Fibroblast of skin of left biceps (primary cell): ENCODE data around the gene ATP11B.
"Not testable (repeated sequence)": the region's sequence is repeated elsewhere in the genome, so short reads cannot be mapped to it uniquely, and the experiment has no call there.

Experiments used
- DNase-seq, 2 experiments: peaks; one replicate each; pipeline ENCODE4 v3.0.0-alpha.2; 2013; ENCODE audit warnings: low read depth in 2 of 2

Gene ATP11B

GRCh38 chr3:182837855-182838454 lies 44.7 kb downstream of the ATP11B start:
- DNase-seq: peak in 1 of 2 experiments; percentile 4

GRCh38 chr3:182843478-182843877 lies 50.2 kb downstream of the ATP11B start:
- no peak for DNase-seq

GRCh38 chr3:182848906-182849305 lies 55.6 kb downstream of the ATP11B start:
- DNase-seq: no peak

GRCh38 chr3:182855076-182855475 lies 61.8 kb downstream of the ATP11B start:
- no peak for DNase-seq

GRCh38 chr3:182861348-182861747 lies 68.0 kb downstream of the ATP11B start:
- DNase-seq: no peak

GRCh38 chr3:182862159-182862860 lies 69.0 kb downstream of the ATP11B start:
- DNase-seq: no peak

- DNase-seq: no peak
Measured at GRCh38 chr3:182869059-182869458, 75.8 kb downstream of the ATP11B start.

- DNase-seq: not testable (repeated sequence)
Measured at GRCh38 chr3:182870917-182871316, 77.6 kb downstream of the ATP11B start.

- DNase-seq: no peak
Measured at GRCh38 chr3:182879031-182879611, 85.8 kb downstream of the ATP11B start.

GRCh38 chr3:182886497-182886896 lies 93.2 kb downstream of the ATP11B start:
- no peak for DNase-seq

- no peak for DNase-seq
Measured at GRCh38 chr3:182889948-182890629, 96.8 kb downstream of the ATP11B start.

GRCh38 chr3:182891364-182891763 lies 98.1 kb downstream of the ATP11B start:
- no peak for DNase-seq

GRCh38 chr3:182892226-182892625 lies 98.9 kb downstream of the ATP11B start:
- DNase-seq: no peak

- no peak for DNase-seq
Measured at GRCh38 chr3:182895513-182896112, 102.3 kb downstream of the ATP11B start.

- no peak for DNase-seq
Measured at GRCh38 chr3:182896553-182896952, 103.2 kb downstream of the ATP11B start.

GRCh38 chr3:182902236-182902635 lies 108.9 kb downstream of the ATP11B start:
- no peak for DNase-seq

- DNase-seq: no peak
Measured at GRCh38 chr3:182904164-182904563, 110.9 kb downstream of the ATP11B start.

- DNase-seq: no peak
Measured at GRCh38 chr3:182905623-182906022, 112.3 kb downstream of the ATP11B start.

GRCh38 chr3:182906036-182906435 lies 112.7 kb downstream of the ATP11B start:
- no peak for DNase-seq

- DNase-seq: no peak
Measured at GRCh38 chr3:182908471-182908870, 115.2 kb downstream of the ATP11B start.

GRCh38 chr3:182909318-182910040 lies 116.2 kb downstream of the ATP11B start:
- no peak for DNase-seq
